Body of pancreas (tissue), 4 donors: Measurements from ENCODE around the gene ZFYVE16. TPM values are rescaled to one million over a fixed set of nuclear protein-coding genes. Genes with fewer than 3 reads are reported as not detected.

Experiments
- ATAC-seq: fragments of 150-250 bp; one replicate; pipeline ENCODE4 v1.9.1; 2016
- DNase-seq, 4 donors: peaks; one replicate each; pipeline ENCODE4 v3.0.0-alpha.2; 2019
- H3K27ac ChIP-seq, 4 donors: fragments of 200-600 bp; sonication (generic); 1 replicate in 3 of 4; 2 replicates in 1 of 4; pipeline versions ENCODE4 v1.5.1 to v1.6.1; 2016 to 2019; ENCODE audit warnings: mild to moderate bottlenecking in 1 of 4, mixed read lengths in 1 of 4, moderate library complexity in 1 of 4
- H3K27me3 ChIP-seq, 2 donors: fragments of 200-600 bp; sonication (generic); one replicate each; pipeline ENCODE4 v1.6.0; 2016; ENCODE audit warnings: mild to moderate bottlenecking in 1 of 2
- H3K36me3 ChIP-seq, 2 donors: fragments of 200-600 bp; sonication (generic); replicated peaks in 1 of 2; 2 replicates each; pipeline ENCODE4 v1.5.1; 2016; ENCODE audit warnings: low read depth in 2 of 2; ENCODE audit not compliant: insufficient read depth in 1 of 2
- H3K4me1 ChIP-seq: fragments of 200-600 bp; sonication (generic); one replicate; pipeline ENCODE4 v1.6.0; 2016
- H3K4me3 ChIP-seq, 2 donors: fragments of 200-600 bp; sonication (generic); 1 replicate in 1 of 2; 2 replicates in 1 of 2; pipeline ENCODE4 v1.5.1; 2016 to 2019
- H3K9me3 ChIP-seq, 3 donors: fragments of 200-600 bp; sonication (generic); 1 replicate in 2 of 3; 2 replicates in 1 of 3; pipeline ENCODE4 v1.5.1; 2016
- CTCF ChIP-seq, 7 experiments: fragments of 450-650 bp in 4 of 7; fragments of 200-600 bp in 3 of 7; sonication (generic) in 3 of 7; IDR thresholded peaks; one replicate each; pipeline ENCODE4 v1.5.1; 2016 to 2019; ENCODE audit warnings: antibody characterized with exemption in 7 of 7
- POLR2A ChIP-seq, 3 donors: fragments of 450-650 bp; IDR thresholded peaks; one replicate each; pipeline ENCODE4 v1.6.1; 2016; ENCODE audit warnings: antibody characterized with exemption in 3 of 3, mild to moderate bottlenecking in 2 of 3
- WGBS, 2 donors: methylation state at CpG; one replicate each; pipeline ENCODE4 v1.1.5; 2017; 5-methylcytosine and 5-hydroxymethylcytosine counted together
- intact Hi-C: fragments of 100-400 bp; cut with DNase I; formaldehyde crosslinking; loops from one replicate; pipeline ENCODE4 v1.15.1; 2023
- total RNA-seq, 2 donors: library from RNA; depleted of rRNA; stranded (reverse); fragments of >200 nt; gene quantifications; one replicate each; pipeline ENCODE4 v1.1.0, GENCODE V29; 2016

Gene ZFYVE16
- total RNA-seq, 2 donors from 2014 or later, result 10.2 to 19.5 TPM

DNA sequence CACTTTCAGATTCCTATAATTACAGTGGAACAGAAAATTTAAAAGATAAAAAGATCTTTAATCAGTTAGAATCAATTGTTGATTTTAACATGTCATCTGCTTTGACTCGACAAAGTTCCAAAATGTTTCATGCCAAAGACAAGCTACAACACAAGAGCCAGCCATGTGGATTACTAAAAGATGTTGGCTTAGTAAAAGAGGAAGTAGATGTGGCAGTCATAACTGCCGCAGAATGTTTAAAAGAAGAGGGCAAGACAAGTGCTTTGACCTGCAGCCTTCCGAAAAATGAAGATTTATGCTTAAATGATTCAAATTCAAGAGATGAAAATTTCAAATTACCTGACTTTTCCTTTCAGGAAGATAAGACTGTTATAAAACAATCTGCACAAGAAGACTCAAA lies 29.5 kb downstream of the ZFYVE16 start:
- H3K9me3 ChIP-seq, result no peaks in the 10 kb centered on the region
- no peak for TF ChIP-seq POLR2A (IDR thresholded peaks at IDR 0.05)
- TF ChIP-seq CTCF (IDR thresholded peaks at IDR 0.05), result no peak
- peaks cover 14% of the 10 kb centered on the region for H3K4me1 ChIP-seq
- no peaks in the 10 kb centered on the region for H3K27me3 ChIP-seq
- WGBS, 2 donors, result 82 to 92% methylated on average over 3 of the region's 3 CpGs
- H3K36me3 ChIP-seq, result no peaks in the 10 kb centered on the region
- no peak overlapping the region for H3K27ac ChIP-seq
- H3K4me3 ChIP-seq, result no peak overlapping the region
- intact Hi-C loops, result no loop called here
- no peak for DNase-seq
- ATAC-seq, result no peak

DNA sequence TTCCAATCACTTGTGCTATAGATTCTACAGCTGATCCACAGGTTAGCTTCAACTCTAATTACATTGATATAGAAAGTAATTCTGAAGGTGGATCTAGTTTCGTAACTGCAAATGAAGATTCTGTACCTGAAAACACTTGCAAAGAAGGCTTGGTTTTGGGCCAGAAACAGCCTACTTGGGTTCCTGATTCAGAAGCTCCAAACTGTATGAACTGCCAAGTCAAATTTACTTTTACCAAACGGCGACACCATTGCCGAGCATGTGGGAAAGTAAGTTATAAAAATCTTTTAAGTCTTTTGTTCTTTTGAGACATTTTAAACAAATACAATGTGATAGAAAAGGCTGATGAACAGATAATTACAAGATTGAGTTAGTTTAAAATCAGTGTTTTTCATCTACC lies 30.9 kb downstream of the ZFYVE16 start:
- no peaks in the 10 kb centered on the region for H3K9me3 ChIP-seq
- H3K36me3 ChIP-seq, result no peaks in the 10 kb centered on the region
- H3K27ac ChIP-seq, result no peak overlapping the region
- intact Hi-C loops, result no loop called here
- DNase-seq (peak in 1 of 4 donors; percentile 6), ATAC-seq (no peak)
- no peak overlapping the region for H3K4me3 ChIP-seq
- peaks cover 14% of the 10 kb centered on the region for H3K4me1 ChIP-seq
- no peak for TF ChIP-seq CTCF (IDR thresholded peaks at IDR 0.05)
- TF ChIP-seq POLR2A (IDR thresholded peaks at IDR 0.05), result no peak
- no peaks in the 10 kb centered on the region for H3K27me3 ChIP-seq
- 37 to 46% methylated on average over 4 of the region's 4 CpGs for WGBS, 2 donors

GRCh38 chr5:80439213-80439612 lies 31.3 kb downstream of the ZFYVE16 start:
- H3K4me1 ChIP-seq, result peaks cover 14% of the 10 kb centered on the region
- no peak overlapping the region for H3K27ac ChIP-seq
- ATAC-seq, result no peak
- no peak for DNase-seq
- TF ChIP-seq POLR2A (IDR thresholded peaks at IDR 0.05), result no peak
- H3K36me3 ChIP-seq, result no peaks in the 10 kb centered on the region
- intact Hi-C loops, result no loop called here
- H3K27me3 ChIP-seq, result no peaks in the 10 kb centered on the region
- no peak overlapping the region for H3K4me3 ChIP-seq
- H3K9me3 ChIP-seq, result no peaks in the 10 kb centered on the region

DNA sequence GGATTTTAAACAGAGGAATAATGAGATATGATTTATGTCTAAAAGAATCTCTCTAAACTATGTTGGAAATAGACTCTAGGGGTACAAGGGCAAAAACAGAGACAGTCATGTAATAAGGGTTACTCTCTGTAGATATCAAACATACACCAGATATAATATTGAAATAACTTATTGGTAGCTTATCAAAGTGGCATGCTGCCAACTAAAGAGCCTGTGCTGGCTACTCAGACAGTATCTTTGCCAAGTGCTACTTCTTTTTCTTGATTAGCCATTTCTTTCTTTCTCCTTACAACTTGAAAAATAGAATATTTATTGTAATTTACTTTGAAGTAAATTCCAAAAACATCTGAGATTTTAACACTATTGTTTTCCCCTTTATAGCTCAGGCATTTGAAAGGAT lies 34.9 kb downstream of the ZFYVE16 start:
- no peak for TF ChIP-seq CTCF (IDR thresholded peaks at IDR 0.05)
- H3K9me3 ChIP-seq, result no peaks in the 10 kb centered on the region
- peaks cover 14% of the 10 kb centered on the region for H3K4me1 ChIP-seq
- H3K36me3 ChIP-seq, result peaks cover 0 to 2% of the 10 kb centered on the region in 2 donors
- peak in 1 of 4 donors; percentile 21 for DNase-seq
- intact Hi-C loops, result no loop called here
- no peak overlapping the region for H3K27ac ChIP-seq
- H3K4me3 ChIP-seq, result no peak overlapping the region
- ATAC-seq, result no peak
- H3K27me3 ChIP-seq, result no peaks in the 10 kb centered on the region

DNA sequence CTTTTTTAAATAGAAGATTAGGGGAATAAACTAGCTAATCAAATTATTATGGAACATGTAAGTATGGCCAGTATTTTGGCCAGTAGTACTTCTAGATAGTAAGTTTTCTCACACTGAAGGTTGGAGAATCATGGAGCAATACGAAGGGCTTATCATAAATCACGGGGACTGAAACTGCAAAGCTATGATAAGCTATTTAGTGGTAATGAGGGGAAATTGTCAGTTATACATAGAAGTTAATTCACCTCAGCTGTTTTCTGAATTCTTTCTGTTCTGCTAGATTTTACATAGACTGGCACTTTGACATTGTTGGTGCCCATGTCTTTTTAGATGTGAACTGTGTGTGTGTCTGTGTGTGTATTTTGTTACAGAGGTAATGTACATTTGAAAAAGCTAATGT lies 45.5 kb downstream of the ZFYVE16 start:
- ATAC-seq (no peak), DNase-seq (no peak)
- H3K4me3 ChIP-seq, result no peak overlapping the region
- H3K27me3 ChIP-seq, result no peaks in the 10 kb centered on the region
- H3K36me3 ChIP-seq, result peaks cover 0 to 7% of the 10 kb centered on the region in 2 donors
- H3K4me1 ChIP-seq, result no peaks in the 10 kb centered on the region
- H3K9me3 ChIP-seq, result no peaks in the 10 kb centered on the region
- TF ChIP-seq CTCF (IDR thresholded peaks at IDR 0.05) (no peak), POLR2A (IDR thresholded peaks at IDR 0.05) (no peak)
- WGBS, 2 donors, result 81 to 88% methylated on average over 2 of the region's 2 CpGs
- H3K27ac ChIP-seq, result no peak overlapping the region
- intact Hi-C loops, result no loop called here
